ENCODE data around the gene MAP3K20.
"Not testable (repeated sequence)": the region's sequence is repeated elsewhere in the genome, so short reads cannot be mapped to it uniquely, and the experiment has no call there.

MAP3K20 gene

DNA sequence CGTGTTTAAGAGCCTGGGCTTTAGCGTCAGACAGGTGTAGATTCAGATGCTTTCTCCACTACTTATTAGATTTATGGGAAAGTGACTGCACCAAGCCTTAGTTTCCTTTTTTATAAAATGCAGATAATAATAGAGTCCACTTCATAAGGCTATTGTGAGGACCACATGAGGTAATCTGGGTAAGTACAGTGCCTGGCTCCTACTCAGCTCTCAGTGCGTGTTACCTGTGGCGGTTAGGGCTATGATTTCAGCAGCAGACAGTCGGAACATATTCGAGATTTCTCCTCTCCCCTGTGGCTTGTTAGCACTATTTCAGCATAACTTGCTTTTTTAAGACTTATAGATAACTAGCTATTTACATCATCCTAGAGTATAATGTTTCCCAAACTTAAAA, 32.0 kb downstream of the MAP3K20 start:
- no peak for DNase-seq (ENCODE audit: low read depth, low spot score)
- H3K4me3 ChIP-seq (ENCODE audit: low read length): no peak overlapping the region

DNA sequence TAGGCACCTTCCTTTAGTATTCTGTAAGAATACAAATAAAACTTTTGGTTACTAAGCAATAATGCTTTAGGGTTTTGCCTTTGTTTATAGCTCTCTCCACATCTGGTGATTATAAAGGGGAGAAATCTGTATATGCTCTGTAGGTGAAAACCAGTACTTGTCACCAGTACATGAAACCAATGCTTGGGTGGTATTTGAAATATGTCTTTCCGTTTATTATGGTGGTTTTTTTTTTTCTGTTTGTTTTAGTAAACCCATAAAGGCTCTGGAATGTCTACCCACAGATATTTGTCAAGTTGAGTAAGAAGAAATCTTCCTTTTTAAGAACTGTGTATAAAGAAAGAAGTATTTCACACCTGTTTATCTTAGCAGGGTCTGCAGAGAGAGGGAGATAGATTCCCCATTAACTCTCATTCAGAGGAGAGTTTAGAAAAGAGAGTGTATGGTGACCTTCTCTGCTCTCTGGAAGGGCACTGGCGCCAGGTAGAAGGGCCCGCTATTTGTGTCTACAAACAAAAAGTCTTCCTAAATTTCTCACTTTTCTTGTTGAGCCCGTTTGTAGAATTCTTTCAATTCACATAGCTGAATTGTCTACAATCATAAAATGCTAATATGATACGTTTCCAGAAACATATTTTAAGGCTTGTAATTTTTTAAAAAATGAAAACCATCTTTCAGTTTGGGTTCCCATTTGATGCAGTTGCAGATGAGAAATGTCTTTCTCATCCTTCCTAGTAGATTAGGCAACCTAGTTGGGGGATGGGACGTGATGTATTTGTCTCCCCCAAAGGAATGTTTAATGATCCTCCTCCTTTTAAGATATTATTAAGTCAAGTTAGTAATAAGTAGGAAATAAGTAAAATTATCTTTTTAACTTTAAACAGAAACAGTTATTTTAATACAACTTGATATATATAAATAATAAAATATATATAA, 33.9 kb downstream of the MAP3K20 start:
- no peak overlapping the region for H3K4me3 ChIP-seq (ENCODE audit: low read length)
- DNase-seq (ENCODE audit: low read depth, low spot score): no peak

DNA sequence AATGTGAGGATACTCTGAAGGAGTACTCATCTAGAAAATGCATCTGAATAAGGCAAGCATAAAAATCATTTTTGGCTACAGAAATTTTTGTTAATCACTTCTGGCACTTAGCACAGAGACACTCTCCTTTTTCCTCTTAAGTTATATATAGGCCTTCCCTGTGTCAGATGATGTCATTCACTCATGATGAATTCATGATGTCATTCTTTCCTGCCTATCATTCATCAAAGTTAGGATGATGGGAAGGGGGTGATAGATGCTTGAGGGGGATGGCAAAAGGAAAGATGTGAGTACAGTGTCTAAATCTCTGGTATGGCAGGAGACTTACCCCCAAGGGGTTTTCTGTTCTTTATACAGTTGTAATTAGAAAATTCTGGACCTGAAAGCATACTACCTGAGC, 42.0 kb downstream of the MAP3K20 start:
- no peak overlapping the region for H3K4me3 ChIP-seq (ENCODE audit: low read length)
- no peak for DNase-seq (ENCODE audit: low read depth, low spot score)

DNA sequence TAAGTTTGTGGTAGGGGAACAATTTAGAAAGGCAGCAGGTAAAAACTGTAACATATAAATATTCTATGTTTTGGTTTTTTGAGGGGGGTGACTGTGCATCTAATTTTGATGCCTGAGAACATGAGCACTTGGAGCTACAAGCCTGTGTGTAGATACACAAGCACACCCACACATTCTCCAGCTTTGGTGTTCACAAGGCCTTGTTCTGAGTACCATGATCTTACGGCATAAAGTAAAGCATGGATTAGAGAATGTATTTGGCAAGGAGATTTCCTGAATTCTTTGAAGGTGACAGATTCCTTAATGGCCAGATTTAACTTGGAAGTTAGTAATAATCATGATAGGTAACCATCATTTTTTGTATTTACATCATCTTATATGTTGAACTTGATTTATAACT, 42.7 kb downstream of the MAP3K20 start:
- no peak overlapping the region for H3K4me3 ChIP-seq (ENCODE audit: low read length)
- DNase-seq (ENCODE audit: low read depth, low spot score): no peak

DNA sequence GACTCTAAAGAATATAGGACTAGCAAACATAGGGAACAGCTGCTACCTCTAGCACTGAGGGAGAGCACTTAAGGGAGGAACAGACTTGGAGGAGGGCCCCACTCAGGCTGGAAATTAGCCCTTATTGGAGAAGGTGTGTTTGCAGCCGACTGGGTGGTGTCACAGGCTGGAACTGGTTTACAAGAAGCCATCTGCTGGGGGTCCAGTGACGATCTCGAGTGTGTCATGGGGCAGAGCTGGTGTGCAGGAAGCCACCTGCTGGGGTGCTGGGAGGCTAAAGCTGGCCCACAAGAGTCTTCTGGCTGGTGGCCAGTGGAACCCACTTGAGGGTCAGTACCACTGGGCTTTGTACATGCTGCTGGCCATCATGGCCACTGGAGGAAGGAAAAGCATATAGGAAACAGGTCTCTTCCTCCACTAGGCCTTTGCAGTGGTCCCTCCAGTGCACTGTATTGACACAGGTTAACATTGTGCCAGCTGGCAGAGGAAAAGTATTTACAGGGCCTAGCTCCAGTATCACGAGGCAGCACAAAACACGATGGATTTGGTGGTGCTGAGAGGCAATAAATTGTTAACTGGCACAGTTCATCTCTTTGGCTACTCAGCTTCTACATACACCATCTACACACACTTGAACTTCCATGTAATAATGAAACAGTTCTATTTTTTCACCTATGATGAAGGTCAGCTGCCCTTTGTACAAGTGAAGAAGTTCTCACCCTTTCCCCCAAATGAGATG, 43.6 kb downstream of the MAP3K20 start:
- H3K4me3 ChIP-seq (ENCODE audit: low read length): no peak overlapping the region
- DNase-seq (ENCODE audit: low read depth, low spot score): no peak

DNA sequence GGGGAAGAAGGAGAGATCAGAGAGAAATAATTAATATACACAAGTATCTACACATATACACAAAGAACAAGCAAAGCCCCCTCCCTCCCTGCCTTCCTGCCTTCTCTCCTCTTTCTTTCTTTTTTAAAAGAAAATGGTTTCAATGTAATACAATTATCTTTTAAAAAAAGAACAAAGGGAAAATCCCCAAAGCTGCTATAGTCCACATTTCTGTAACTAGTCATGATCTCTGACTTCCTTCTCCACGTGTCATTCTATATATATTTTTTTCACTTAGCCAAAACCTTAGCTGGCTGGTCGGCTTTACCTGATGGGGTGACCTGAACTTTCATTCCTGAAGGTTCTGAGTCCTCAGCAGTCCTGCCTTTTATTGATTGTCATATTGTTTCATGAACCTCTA, 44.3 kb downstream of the MAP3K20 start:
- H3K4me3 ChIP-seq (ENCODE audit: low read length): no peak overlapping the region
- no peak for DNase-seq (ENCODE audit: low read depth, low spot score)

DNA sequence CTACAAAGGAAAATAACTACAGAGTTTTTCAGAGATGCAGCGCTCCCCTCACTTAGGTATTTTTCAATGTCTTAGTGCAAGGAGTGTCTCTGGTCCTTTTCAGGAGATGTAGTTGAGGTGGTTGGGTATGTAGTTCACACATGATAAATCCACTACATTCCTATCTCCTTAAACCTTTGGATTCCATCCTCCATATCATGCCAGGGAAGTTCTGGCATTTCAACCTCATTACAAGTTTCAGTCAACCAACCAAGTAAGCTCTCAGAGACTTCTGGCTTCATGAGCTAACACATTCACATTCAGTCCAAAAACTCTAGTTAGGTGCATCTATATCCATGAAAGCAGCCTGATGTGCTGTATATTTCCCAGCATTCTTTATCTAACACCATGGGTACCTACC, 47.3 kb downstream of the MAP3K20 start:
- DNase-seq (ENCODE audit: low read depth, low spot score): no peak
- no peak overlapping the region for H3K4me3 ChIP-seq (ENCODE audit: low read length)

DNA sequence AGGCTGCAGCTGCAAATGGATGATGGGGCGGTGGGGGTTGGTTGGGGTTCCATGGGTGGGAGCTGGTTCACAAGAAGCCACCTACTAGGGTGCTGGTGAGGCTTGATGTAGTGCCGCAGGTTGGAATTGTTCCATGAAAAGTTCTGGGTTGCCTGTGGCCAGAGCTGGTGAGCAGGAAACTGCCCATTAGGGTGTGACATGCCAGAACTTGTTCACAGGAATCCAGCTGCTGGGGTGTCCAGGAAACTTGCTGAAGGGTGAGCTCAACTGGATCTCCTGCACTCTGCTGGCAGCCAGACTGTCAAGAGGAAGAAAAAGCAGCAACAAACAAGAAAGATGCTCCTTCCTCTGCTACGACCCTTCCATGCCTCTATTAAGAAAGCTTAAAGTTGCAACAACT, 48.8 kb downstream of the MAP3K20 start:
- no peak overlapping the region for H3K4me3 ChIP-seq (ENCODE audit: low read length)
- DNase-seq (ENCODE audit: low read depth, low spot score): no peak

DNA sequence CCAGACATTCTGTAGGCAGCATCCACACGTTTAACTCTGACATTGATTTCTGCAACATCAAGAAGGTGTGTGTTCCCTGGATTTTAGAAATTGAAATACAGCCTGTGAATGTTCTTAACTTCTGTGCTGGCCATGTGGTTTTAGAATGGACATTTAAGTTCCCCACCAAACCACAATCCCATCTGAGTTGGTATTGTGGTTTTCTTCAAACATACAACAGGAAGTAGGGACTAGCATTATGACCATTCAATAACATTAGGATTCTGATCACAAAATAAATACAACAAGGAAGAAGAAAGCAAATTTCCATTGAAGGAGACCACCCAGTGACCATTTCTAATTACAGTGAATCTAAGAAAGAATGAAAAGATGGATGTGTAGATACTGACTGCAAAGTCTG, 51.2 kb downstream of the MAP3K20 start:
- H3K4me3 ChIP-seq (ENCODE audit: low read length): no peak overlapping the region
- DNase-seq (ENCODE audit: low read depth, low spot score): no peak

DNA sequence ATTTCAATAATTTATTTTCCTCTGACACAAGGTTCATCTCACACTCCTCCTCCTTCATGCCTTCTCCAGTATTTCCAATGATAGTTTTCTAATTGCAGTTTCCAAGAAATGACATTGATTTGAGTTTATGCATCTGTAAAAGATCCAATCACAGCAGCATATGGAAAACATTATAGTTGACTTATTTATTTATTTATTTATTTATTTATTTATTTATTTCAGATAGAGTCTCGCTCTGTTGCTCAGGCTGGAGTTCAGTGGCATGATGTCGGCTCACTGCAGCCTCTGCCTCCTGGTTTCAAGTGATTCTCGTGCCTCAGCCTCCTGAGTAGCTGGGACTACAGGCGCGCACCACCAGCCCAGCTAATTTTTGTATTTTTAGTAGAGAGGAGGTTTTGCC, 52.5 kb downstream of the MAP3K20 start:
- DNase-seq (ENCODE audit: low read depth, low spot score): not testable (repeated sequence)

DNA sequence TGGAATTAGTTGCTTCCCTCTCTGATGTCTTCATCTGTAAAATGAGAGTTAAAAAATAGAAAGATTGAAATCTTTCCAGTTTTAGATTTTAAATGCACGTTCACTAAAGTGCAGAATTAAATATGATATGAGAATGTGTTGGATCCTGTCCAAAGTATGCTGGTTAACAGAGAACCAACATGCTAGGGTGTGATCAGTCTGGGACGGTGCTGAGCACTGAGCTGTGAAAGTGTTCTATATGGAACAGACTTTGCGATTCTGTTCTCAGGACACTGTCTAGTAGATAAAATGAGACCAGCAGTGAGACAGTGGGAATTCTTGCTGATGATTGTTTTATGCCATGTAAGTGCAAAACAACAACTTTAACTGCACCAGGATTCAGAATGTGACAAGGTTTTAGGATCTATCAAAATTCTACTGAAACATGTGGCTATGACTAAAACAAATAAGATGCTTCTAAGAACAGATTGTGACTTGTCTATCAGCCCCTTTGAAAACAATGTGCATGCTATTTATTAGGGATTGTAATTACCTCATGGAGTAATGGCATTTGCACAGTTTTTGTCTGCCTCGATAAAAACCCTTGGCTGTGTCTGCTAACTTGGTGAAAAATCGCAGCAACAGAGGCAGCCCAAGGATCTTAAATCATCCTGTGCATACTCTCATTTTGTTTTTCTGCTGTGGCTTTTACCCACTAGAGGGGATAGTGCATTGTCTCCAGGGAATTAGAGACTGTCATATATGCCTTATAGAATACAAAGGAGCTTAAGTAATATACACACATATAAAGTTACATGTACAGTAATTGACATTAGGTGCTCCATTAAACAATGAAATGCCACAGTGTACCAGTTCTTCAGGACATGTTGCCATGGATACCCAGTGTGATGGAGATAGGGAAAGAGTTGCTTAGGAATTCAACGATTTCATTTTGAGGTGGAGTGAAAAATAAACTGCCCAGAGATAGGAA, 55.1 kb downstream of the MAP3K20 start:
- no peak for DNase-seq (ENCODE audit: low read depth, low spot score)
- H3K4me3 ChIP-seq (ENCODE audit: low read length): no peak overlapping the region

More for the DNA sequence above, 52.5 kb downstream of the MAP3K20 start:
- H3K4me3 ChIP-seq (ENCODE audit: low read length): not testable (repeated sequence)

DNA sequence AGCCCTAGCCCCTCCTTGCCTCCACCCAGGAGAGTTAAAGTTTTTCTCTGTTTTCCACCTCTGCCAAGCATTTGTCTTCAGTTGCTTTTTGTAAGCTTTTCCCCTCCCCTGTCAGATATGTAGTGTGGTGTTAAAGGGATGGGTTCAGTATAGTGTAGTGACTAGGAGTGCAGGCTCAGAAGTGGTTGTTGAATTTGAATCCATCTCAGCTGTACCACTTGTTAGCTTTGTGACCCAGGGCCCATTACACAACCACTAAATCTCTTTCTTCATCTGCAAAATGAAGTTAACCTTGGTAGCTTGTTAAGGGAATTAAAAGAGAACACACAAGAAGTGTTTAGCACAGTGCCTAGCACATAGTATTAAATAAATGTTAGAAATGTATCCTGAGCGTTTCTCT, 56.9 kb downstream of the MAP3K20 start:
- no peak for DNase-seq (ENCODE audit: low read depth, low spot score)
- H3K4me3 ChIP-seq (ENCODE audit: low read length): no peak overlapping the region

DNA sequence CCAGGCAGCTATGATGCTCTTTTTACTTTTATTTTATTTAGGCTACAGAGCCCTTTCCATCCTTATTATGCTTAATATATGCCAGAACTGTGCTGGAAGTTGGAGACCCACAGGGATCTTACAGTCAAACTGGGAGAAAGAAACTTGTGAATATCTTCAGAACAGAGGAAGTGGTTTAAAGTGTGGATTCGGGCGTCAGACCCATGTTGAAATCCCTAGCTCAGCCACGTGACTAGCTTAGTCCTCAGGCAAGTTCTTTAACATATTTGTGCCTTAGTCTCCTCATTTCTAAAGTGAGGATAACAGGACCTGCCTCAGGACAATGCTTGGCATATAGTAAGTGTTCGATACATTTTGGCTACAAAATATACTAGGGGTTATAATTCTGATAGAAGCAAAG, 59.1 kb downstream of the MAP3K20 start:
- no peak overlapping the region for H3K4me3 ChIP-seq (ENCODE audit: low read length)
- peak; percentile 39 for DNase-seq (ENCODE audit: low read depth, low spot score)

DNA sequence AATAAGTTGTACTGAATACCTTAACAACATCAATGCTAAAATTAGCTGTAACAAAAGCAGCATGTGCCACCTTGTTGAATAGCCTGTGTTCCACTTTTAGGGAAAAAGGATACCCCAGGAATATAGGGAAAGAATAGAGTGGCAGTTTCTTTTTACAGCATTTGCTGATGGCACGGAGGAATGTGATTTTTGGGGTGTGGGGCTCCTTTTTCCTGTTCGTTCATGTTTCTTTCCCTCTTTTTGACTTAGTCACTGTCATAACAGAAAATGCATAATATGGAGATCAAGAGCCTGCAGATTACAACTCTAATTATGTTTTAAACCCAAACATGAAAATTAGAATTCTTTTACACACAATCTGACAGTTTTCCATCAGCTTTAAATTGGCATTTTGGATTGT, 60.4 kb downstream of the MAP3K20 start:
- DNase-seq (ENCODE audit: low read depth, low spot score): no peak
- no peak overlapping the region for H3K4me3 ChIP-seq (ENCODE audit: low read length)

DNA sequence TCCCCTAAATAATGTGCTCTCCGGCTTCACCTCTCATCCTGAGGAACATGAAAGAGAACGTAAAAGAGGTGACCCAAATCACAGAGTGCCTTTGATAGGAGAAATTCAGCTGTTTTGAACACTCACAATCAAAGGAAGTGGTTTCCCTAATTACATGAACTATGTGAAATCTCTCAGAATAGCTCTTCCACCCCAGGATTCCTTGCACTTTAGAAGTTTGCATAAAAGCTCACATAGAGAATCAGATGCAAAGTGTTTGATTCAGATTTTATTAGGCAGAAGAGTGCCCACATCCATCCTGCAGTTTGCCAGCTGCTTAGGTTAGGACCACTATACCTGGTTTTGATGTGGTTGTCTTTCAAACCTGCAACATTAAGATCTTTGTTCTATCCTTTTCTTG, 61.0 kb downstream of the MAP3K20 start:
- peak; percentile 82 for DNase-seq (ENCODE audit: low read depth, low spot score)
- H3K4me3 ChIP-seq (ENCODE audit: low read length): no peak overlapping the region

DNA sequence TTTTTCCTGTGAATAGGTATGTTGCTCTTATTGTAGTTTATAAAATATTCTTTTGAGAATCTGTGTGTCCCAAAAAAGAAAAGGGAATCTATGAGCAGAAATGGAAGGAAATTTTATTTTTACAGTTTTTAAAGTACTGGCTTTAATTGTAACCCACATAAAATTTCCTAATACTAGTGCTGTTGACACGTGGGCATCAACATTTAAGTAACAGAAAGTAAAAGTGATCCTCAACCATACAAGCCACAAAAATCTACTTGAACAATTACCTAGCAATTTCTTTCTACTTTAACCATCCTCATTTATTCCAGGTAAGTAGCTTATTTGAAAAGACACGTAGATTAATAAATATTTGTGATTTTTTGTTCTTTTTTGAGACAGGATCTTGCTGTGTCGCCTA, 62.0 kb downstream of the MAP3K20 start:
- DNase-seq (ENCODE audit: low read depth, low spot score): no peak
- no peak overlapping the region for H3K4me3 ChIP-seq (ENCODE audit: low read length)

DNA sequence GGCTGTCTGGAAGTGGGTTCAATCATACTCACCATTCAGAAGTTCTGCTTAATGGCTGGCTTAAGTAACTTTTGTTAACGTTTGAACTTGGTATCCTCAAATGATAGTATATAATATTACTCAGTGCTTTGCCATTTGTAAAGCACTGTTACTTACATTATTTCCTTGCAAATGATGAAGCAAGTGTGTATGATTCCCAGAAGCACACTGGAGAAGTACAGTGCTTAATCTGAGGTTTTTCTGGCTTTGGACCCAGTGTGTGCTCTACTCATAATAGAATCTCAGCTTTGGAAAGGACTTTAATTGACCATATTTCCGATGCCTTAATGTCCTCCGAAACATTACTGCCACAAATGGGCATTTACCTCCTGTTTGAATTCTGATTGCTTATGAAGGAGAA, 63.3 kb downstream of the MAP3K20 start:
- no peak overlapping the region for H3K4me3 ChIP-seq (ENCODE audit: low read length)
- DNase-seq (ENCODE audit: low read depth, low spot score): no peak

DNA sequence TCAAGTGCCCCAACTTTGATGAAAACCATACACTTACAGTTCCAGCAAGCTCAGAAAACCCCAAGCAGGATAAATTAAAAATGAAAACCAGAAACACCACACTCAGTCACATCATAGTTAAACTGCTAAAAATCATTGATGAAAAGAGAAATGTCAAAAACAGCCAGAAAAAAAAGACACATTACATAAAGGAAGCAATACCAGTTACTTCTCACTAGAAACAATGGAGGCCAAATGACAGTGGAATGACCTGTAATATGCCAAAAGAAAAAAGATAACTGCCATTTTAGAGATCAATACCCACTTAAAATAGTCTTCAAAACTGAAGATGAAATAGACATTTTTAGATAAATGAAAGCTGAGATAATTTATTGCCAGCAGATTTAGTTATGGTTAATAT, 66.0 kb downstream of the MAP3K20 start:
- no peak overlapping the region for H3K4me3 ChIP-seq (ENCODE audit: low read length)
- DNase-seq (ENCODE audit: low read depth, low spot score): no peak

DNA sequence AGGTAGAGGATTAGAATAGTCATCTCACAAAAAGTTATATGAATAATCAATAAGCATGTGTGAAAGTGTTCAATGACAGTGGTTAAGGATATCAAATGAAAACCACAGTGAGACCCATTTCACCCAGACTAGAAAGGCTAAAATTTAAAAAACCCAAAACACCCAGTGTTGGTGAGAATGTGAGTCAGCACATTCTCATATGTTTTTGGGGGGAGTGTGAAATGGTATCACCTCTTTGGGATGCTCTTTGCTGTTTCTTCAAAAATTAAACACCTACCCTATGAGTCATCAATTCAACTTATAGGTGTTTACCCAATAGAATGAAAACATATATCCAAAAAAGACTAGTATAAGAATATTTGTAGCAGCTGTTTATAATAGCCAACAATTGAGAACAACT, 69.8 kb downstream of the MAP3K20 start:
- no peak overlapping the region for H3K4me3 ChIP-seq (ENCODE audit: low read length)
- no peak for DNase-seq (ENCODE audit: low read depth, low spot score)

Measured in Jurkat, Clone E6-1 (cell line).